Measurements from ENCODE around the gene ISM2.

ISM2 gene

GRCh38 chr14:77507762-77508161 lies 9.1 kb upstream of the ISM2 start:
- no peak for DNase-seq

- no peak for DNase-seq
Observed at GRCh38 chr14:77505031-77505430, 6.4 kb upstream of the ISM2 start.

GRCh38 chr14:77503138-77503537 lies 4.5 kb upstream of the ISM2 start:
- DNase-seq = no peak

GRCh38 chr14:77502109-77502782 lies 3.6 kb upstream of the ISM2 start:
- no peak for DNase-seq

GRCh38 chr14:77498984-77499527 lies 440 bp upstream of the ISM2 start:
- no peak for DNase-seq

- DNase-seq = no peak
Observed at GRCh38 chr14:77495334-77495733, 3.3 kb downstream of the ISM2 start.

GRCh38 chr14:77491056-77491455 lies 7.6 kb downstream of the ISM2 start:
- no peak for DNase-seq

- DNase-seq = no peak
Observed at GRCh38 chr14:77490347-77490986, 8.1 kb downstream of the ISM2 start.

- DNase-seq = no peak
Observed at GRCh38 chr14:77489041-77489440, 9.6 kb downstream of the ISM2 start.

GRCh38 chr14:77488558-77488957 lies 10.1 kb downstream of the ISM2 start:
- no peak for DNase-seq

- no peak for DNase-seq
Observed at GRCh38 chr14:77485901-77486678, 12.5 kb downstream of the ISM2 start.

GRCh38 chr14:77485256-77485655 lies 13.4 kb downstream of the ISM2 start:
- no peak for DNase-seq

- DNase-seq = no peak
Observed at GRCh38 chr14:77482422-77482821, 16.2 kb downstream of the ISM2 start.

GRCh38 chr14:77478796-77479195 lies 19.8 kb downstream of the ISM2 start:
- DNase-seq = no peak

- DNase-seq = no peak
Observed at GRCh38 chr14:77478029-77478428, 20.6 kb downstream of the ISM2 start.

GRCh38 chr14:77475432-77476115 lies 23.0 kb downstream of the ISM2 start:
- no peak for DNase-seq

- no peak for DNase-seq
Observed at GRCh38 chr14:77474479-77475177, 24.0 kb downstream of the ISM2 start.

GRCh38 chr14:77473921-77474320 lies 24.7 kb downstream of the ISM2 start:
- DNase-seq = no peak

GRCh38 chr14:77470224-77470870 lies 28.3 kb downstream of the ISM2 start:
- DNase-seq = no peak

- DNase-seq = no peak
Observed at GRCh38 chr14:77469539-77469938, 29.1 kb downstream of the ISM2 start.

GRCh38 chr14:77469067-77469505 lies 29.5 kb downstream of the ISM2 start:
- no peak for DNase-seq

- DNase-seq = no peak
Observed at GRCh38 chr14:77467801-77468200, 30.8 kb downstream of the ISM2 start.

All from KG1 (cell line).